ENCODE results near the gene THSD7A.

DNA sequence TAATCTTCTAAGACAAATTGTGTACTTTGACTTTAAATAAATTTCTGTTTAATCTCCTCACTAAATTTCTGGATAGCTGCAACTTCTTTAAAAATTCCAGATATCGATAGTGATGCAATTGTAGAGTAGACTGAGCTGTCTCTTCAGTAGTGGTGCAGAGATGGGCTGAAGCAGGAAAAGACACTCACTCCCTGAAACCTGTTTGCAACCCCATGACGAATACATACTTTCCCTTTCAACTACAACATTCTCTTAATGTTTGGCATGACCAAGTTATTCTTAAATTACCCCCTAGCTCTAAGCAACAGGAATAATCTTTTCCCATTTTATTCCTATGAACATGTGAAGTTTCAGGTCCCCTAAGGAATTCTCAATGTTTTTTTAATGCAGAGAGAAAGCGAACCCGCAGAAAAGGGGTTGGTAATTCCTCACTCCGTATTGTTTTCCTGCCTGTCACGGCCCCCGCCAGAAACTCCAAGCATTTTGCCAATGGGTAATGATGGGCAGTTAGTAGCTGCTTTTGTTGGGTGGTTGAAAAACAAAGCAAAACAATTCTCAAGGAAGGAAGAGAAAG, 1.3 kb downstream of the THSD7A start:
- TF ChIP-seq, protein P1, sequence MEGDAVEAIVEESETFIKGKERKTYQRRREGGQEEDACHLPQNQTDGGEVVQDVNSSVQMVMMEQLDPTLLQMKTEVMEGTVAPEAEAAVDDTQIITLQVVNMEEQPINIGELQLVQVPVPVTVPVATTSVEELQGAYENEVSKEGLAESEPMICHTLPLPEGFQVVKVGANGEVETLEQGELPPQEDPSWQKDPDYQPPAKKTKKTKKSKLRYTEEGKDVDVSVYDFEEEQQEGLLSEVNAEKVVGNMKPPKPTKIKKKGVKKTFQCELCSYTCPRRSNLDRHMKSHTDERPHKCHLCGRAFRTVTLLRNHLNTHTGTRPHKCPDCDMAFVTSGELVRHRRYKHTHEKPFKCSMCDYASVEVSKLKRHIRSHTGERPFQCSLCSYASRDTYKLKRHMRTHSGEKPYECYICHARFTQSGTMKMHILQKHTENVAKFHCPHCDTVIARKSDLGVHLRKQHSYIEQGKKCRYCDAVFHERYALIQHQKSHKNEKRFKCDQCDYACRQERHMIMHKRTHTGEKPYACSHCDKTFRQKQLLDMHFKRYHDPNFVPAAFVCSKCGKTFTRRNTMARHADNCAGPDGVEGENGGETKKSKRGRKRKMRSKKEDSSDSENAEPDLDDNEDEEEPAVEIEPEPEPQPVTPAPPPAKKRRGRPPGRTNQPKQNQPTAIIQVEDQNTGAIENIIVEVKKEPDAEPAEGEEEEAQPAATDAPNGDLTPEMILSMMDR (IDR thresholded peaks at IDR 0.05; ENCODE audit: low read length): no peak
- no peak for TF ChIP-seq EZH2 (optimal IDR thresholded peaks at IDR 0.05; ENCODE audit: low read depth, low read length)
